Keratinocyte (primary cell): ENCODE results near the gene DECR2. TPM values are rescaled to one million over a fixed set of nuclear protein-coding genes. Genes with fewer than 3 reads are reported as not detected.
A peak's percentile ranks its signal among the peaks of the same experiment; 100 is the strongest.

Experiments used
- DNase-seq: peaks from one replicate; pipeline ENCODE4 v3.0.0-alpha.2; 2011; ENCODE audit warnings: low read depth, missing footprints, low spot score
- FAIRE-seq: peaks from 2 replicates; lab custom pipeline; 2011; peaks lifted over from hg19 to GRCh38; lab: Jason Lieb, UNC
- H2AFZ ChIP-seq: 2 replicates; pipeline ENCODE4 v1.6.0; 2012; ENCODE audit warnings: low read length, control low read depth, inconsistent platforms; ENCODE audit not compliant: control insufficient read depth
- H3K27ac ChIP-seq: 2 replicates; pipeline ENCODE4 v1.5.1; 2011; ENCODE audit warnings: low read length; ENCODE audit not compliant: control insufficient read depth, insufficient read depth
- H3K27me3 ChIP-seq: 3 replicates; pipeline ENCODE4 v1.6.0; 2011; ENCODE audit warnings: low read length; ENCODE audit not compliant: control insufficient read depth, insufficient read depth; ENCODE audit errors: extremely low read depth
- H3K36me3 ChIP-seq, 2 experiments: 2 replicates in 1 of 2; 3 replicates in 1 of 2; pipeline ENCODE4 v1.5.1; 2011; ENCODE audit warnings: low read length in 2 of 2, mild to moderate bottlenecking in 1 of 2; ENCODE audit not compliant: control insufficient read depth in 2 of 2, insufficient read depth in 2 of 2; ENCODE audit errors: extremely low read depth in 1 of 2
- H3K4me1 ChIP-seq: 3 replicates; pipeline ENCODE4 v1.5.1; 2011; ENCODE audit warnings: low read length; ENCODE audit not compliant: control insufficient read depth, insufficient read depth; ENCODE audit errors: extremely low read depth
- H3K4me2 ChIP-seq: 3 replicates; pipeline ENCODE4 v1.6.0; 2011; ENCODE audit warnings: low read depth, low read length; ENCODE audit not compliant: control insufficient read depth, insufficient read depth; ENCODE audit errors: extremely low read depth
- H3K4me3 ChIP-seq, 3 experiments: fragments of 200-600 bp in 1 of 3; sonication (generic) in 1 of 3; 2 replicates in 2 of 3; 3 replicates in 1 of 3; pipeline ENCODE4 v1.5.1; 2011 to 2016; ENCODE audit warnings: low read length in 3 of 3, mild to moderate bottlenecking in 3 of 3, control low read depth in 2 of 3, inconsistent platforms in 1 of 3, low read depth in 1 of 3, mixed read lengths in 1 of 3, mixed run types in 1 of 3, moderate library complexity in 1 of 3; ENCODE audit not compliant: control insufficient read depth in 2 of 3, insufficient read depth in 2 of 3; ENCODE audit errors: extremely low read depth in 1 of 3
- H3K79me2 ChIP-seq: 2 replicates; pipeline ENCODE4 v1.6.0; 2012; ENCODE audit warnings: low read length; ENCODE audit not compliant: control insufficient read depth, insufficient read depth
- H3K9ac ChIP-seq: 3 replicates; pipeline ENCODE4 v1.6.0; 2011; ENCODE audit warnings: low read length; ENCODE audit not compliant: control insufficient read depth, insufficient read depth; ENCODE audit errors: extremely low read depth
- H3K9me1 ChIP-seq: 3 replicates; pipeline ENCODE4 v1.6.0; 2011; ENCODE audit warnings: low read length; ENCODE audit not compliant: control insufficient read depth, insufficient read depth; ENCODE audit errors: extremely low read depth
- H3K9me3 ChIP-seq: 2 replicates; pipeline ENCODE4 v1.5.1; 2012; ENCODE audit warnings: low read depth, low read length; ENCODE audit not compliant: control insufficient read depth
- H4K20me1 ChIP-seq: 3 replicates; pipeline ENCODE4 v1.6.0; 2011; ENCODE audit warnings: low read length; ENCODE audit not compliant: control insufficient read depth, insufficient read depth; ENCODE audit errors: extremely low read depth
- CTCF ChIP-seq, 3 experiments: IDR thresholded peaks in 1 of 3; conservative IDR thresholded peaks in 1 of 3; optimal IDR thresholded peaks in 1 of 3; 2 replicates in 2 of 3; 3 replicates in 1 of 3; pipeline versions ENCODE3 to v1.5.1; 2011; ENCODE audit warnings: low read length in 3 of 3, mild to moderate bottlenecking in 3 of 3, moderate library complexity in 2 of 3, control low read depth in 1 of 3, inconsistent platforms in 1 of 3; ENCODE audit not compliant: insufficient read depth in 2 of 3; ENCODE audit errors: extremely low read depth in 1 of 3
- EZH2 ChIP-seq: IDR thresholded peaks from one replicate; pipeline ENCODE4 v1.6.1; 2012; ENCODE audit warnings: inconsistent platforms, mild to moderate bottlenecking, low read length, moderate library complexity
- dilution Hi-C: fragments of 300-500 bp; cut with MboI; formaldehyde crosslinking; loops from one replicate; pipeline ENCODE4 v1.7.0; 2020; ENCODE audit warnings: low sequenced_read_pairs; ENCODE audit not compliant: extremely low pct_ligation_motif_present
- polyA minus RNA-seq, 3 experiments: library from RNA; depleted of rRNA, polyadenylated mRNA; stranded (reverse); fragments of >200 nt; gene quantifications; 1 replicate in 1 of 3; 2 replicates in 1 of 3; 3 replicates in 1 of 3; pipeline ENCODE4 v1.2.3, GENCODE V29; 2011
- polyA plus RNA-seq, 5 experiments: library from polyadenylated mRNA; depleted of rRNA in 3 of 5; stranded (reverse) in 3 of 5; stranded (forward) in 1 of 5; unstranded in 1 of 5; fragments of >200 nt; gene quantifications; 1 replicate in 1 of 5; 2 replicates in 3 of 5; 3 replicates in 1 of 5; pipeline versions ENCODE4 v1.2.1 to v1.2.3, GENCODE V29; 2011 to 2012; ENCODE audit warnings: missing spikeins in 2 of 5, low read depth in 1 of 5, low replicate concordance in 1 of 5

The DECR2 gene
- polyA plus RNA-seq: 14.2 to 28.1 TPM (median 18.8 TPM) in 3 replicates
- polyA plus RNA-seq (2011; ENCODE audit: low read depth): 3.4 TPM
- 11.2 and 27.9 TPM in 2 replicates for polyA plus RNA-seq (2011; cell fraction: cytosol; rRNA removed)
- polyA plus RNA-seq (2011; cell fraction: nucleus; rRNA removed): 49.1 and 72.8 TPM in 2 replicates
- 18.5 and 22.1 TPM in 2 replicates for polyA plus RNA-seq (2012; ENCODE audit: low replicate concordance)
- 11.0 to 15.0 TPM (median 14.6 TPM) in 3 replicates for polyA minus RNA-seq
- polyA minus RNA-seq (2011; cell fraction: cytosol; rRNA and poly(A)+ RNA removed): 36.4 TPM
- 16.1 and 16.4 TPM in 2 replicates for polyA minus RNA-seq (2011; cell fraction: nucleus; rRNA and poly(A)+ RNA removed)

GRCh38 chr16:401468-402348 is at the start of gene DECR2:
DECR2 (plus strand) TSS chr16:401885; CDS start chr16:401964, 79 bp downstream.
- FAIRE-seq: no peak

More at GRCh38 chr16:401468-402348, at the start of gene DECR2:
- H3K4me1 ChIP-seq: peaks cover 7% of the 10 kb centered on the region
- peak within 1 kb of the TSS; percentile 83 for H3K9ac ChIP-seq
- H2AFZ ChIP-seq: peak within 1 kb of the TSS; percentile 86
- no peaks in the 10 kb centered on the region for H3K9me3 ChIP-seq
- H3K27me3 ChIP-seq: no peaks in the 10 kb centered on the region
- dilution Hi-C loops: no loop called here
- H4K20me1 ChIP-seq: no peaks in the 10 kb centered on the region
- H3K27ac ChIP-seq: peak within 1 kb of the TSS; percentile 66
- DNase-seq: no peak
- TF ChIP-seq EZH2 (no peak), CTCF (optimal IDR thresholded peaks at IDR 0.05 in 1 of 3, IDR thresholded peaks at IDR 0.05 in 1 of 3, conservative IDR thresholded peaks at IDR 0.05 in 1 of 3; ENCODE audit: extremely low read depth in 1 of 3, insufficient read depth in 2 of 3, low read length in 3 of 3) (peak; percentile 28 to 59 (median 42))
- H3K79me2 ChIP-seq: no peaks in the 10 kb centered on the region
- H3K36me3 ChIP-seq: peaks cover 2 to 7% of the 10 kb centered on the region in 2 experiments
- H3K9me1 ChIP-seq: no peaks in the 10 kb centered on the region
- H3K4me3 ChIP-seq: peak within 1 kb of the TSS; percentile 75 to 87 (median 85)
- H3K4me2 ChIP-seq: peak within 1 kb of the TSS; percentile 85
